ENCODE measurements around the gene CFAP299.
"Not testable (repeated sequence)": the region's sequence is repeated elsewhere in the genome, so short reads cannot be mapped to it uniquely, and the experiment has no call there.

The CFAP299 gene

DNA sequence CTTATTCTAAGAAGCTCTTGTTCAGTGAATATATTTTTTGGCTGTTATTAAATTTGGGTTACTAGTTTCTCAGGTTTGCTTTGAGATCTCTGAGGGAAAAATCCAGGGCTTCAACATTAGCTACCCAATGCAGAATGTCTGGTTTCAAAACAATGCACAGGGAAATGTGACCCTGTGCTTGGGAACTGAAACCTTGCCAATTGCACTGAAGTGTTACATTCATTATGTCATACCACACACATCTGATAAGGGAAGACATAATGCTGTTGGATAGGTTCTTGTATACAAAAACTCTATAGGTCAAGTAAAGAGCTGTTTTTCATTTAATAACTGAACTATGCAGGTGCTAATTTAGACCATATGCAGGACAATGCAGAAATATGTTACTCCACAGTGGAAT lies 349.7 kb downstream of the CFAP299 start:
- no peaks in the 10 kb centered on the region for H3K9me2 ChIP-seq (replicated peaks; ENCODE audit: low read depth, low read length)
- no peaks in the 10 kb centered on the region for H3K9me3 ChIP-seq (ENCODE audit: insufficient read depth, low read depth, low read length)
- no peak overlapping the region for H3K9ac ChIP-seq (ENCODE audit: low read depth, low read length, poor library complexity, severe bottlenecking)
- H3K79me2 ChIP-seq (ENCODE audit: insufficient read depth, low read length): no peaks in the 10 kb centered on the region
- no peak overlapping the region for H2AFZ ChIP-seq (ENCODE audit: low read length)
- H3K27me3 ChIP-seq (ENCODE audit: insufficient read depth, low read length, poor library complexity, severe bottlenecking): no peaks in the 10 kb centered on the region
- H4K20me1 ChIP-seq (ENCODE audit: insufficient read depth, low read length, poor library complexity, severe bottlenecking): no peaks in the 10 kb centered on the region
- no peak overlapping the region for H3K4me3 ChIP-seq (ENCODE audit: low read length, poor library complexity, severe bottlenecking)
- H3F3A ChIP-seq (ENCODE audit: low read depth): no peaks in the 10 kb centered on the region
- no peak overlapping the region for H3K4me2 ChIP-seq (ENCODE audit: low read depth, low read length, poor library complexity, severe bottlenecking)
- H3K4me1 ChIP-seq (ENCODE audit: insufficient read depth, low read length, poor library complexity, severe bottlenecking): no peaks in the 10 kb centered on the region
- no peaks in the 10 kb centered on the region for H3K36me3 ChIP-seq (ENCODE audit: insufficient read depth, low read length)
- no peak for TF ChIP-seq CTCF (conservative IDR thresholded peaks at IDR 0.05; ENCODE audit: low read length)
- no peak for TF ChIP-seq EZH2phosphoT487 (IDR thresholded peaks at IDR 0.05; ENCODE audit: borderline replicate concordance)

DNA sequence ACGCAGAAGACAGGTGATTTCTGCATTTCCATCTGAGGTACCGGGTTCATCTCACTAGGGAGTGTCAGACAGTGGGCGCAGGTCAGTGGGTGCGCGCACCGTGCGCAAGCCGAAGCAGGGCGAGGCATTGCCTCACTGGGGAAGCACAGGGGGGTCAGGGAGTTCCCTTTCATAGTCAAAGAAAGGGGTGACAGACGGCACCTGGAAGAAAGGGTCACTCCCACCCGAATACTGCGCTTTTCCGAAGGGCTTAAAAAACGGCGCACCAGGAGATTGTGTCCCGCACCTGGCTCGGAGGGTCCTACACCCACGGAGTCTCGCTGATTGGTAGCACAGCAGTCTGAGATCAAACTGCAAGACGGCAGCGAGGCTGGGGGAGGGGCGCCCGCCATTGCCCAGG lies 352.2 kb downstream of the CFAP299 start:
- H3K79me2 ChIP-seq (ENCODE audit: insufficient read depth, low read length); H3K27me3 ChIP-seq (ENCODE audit: insufficient read depth, low read length, poor library complexity, severe bottlenecking); H3K9me2 ChIP-seq (replicated peaks; ENCODE audit: low read depth, low read length); H2AFZ ChIP-seq (ENCODE audit: low read length); H3K4me2 ChIP-seq (ENCODE audit: low read depth, low read length, poor library complexity, severe bottlenecking); H4K20me1 ChIP-seq (ENCODE audit: insufficient read depth, low read length, poor library complexity, severe bottlenecking); H3K9me3 ChIP-seq (ENCODE audit: insufficient read depth, low read depth, low read length); H3K4me1 ChIP-seq (ENCODE audit: insufficient read depth, low read length, poor library complexity, severe bottlenecking); H3K4me3 ChIP-seq (ENCODE audit: low read length, poor library complexity, severe bottlenecking); H3K36me3 ChIP-seq (ENCODE audit: insufficient read depth, low read length); H3K9ac ChIP-seq (ENCODE audit: low read depth, low read length, poor library complexity, severe bottlenecking); H3F3A ChIP-seq (ENCODE audit: low read depth): not testable (repeated sequence)

DNA sequence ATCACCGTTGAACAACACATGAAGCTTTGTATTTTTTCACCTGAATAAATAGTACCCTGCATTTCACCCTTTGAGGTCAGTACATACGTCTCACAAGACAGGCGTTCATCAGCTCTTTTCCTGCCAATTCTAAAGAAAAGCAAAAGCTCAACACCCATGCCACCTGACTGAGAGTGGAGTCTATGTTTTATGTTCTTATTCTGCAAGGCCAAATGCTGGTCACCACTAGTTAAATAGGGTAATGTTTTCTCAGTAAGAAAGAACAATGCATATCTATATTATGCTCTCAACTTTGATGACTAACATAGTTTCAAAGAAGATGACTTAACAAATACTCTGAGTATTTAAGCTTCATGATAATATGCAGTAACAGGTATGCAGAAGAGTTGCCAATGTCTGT lies 358.6 kb downstream of the CFAP299 start:
- no peaks in the 10 kb centered on the region for H3K4me1 ChIP-seq (ENCODE audit: insufficient read depth, low read length, poor library complexity, severe bottlenecking)
- H3K4me2 ChIP-seq (ENCODE audit: low read depth, low read length, poor library complexity, severe bottlenecking): no peak overlapping the region
- H3K9ac ChIP-seq (ENCODE audit: low read depth, low read length, poor library complexity, severe bottlenecking): no peak overlapping the region
- no peaks in the 10 kb centered on the region for H3F3A ChIP-seq (ENCODE audit: low read depth)
- no peaks in the 10 kb centered on the region for H4K20me1 ChIP-seq (ENCODE audit: insufficient read depth, low read length, poor library complexity, severe bottlenecking)
- H3K9me3 ChIP-seq (ENCODE audit: insufficient read depth, low read depth, low read length): peaks cover 7% of the 10 kb centered on the region; the same call in 1 of the 2 replicates
- no peaks in the 10 kb centered on the region for H3K79me2 ChIP-seq (ENCODE audit: insufficient read depth, low read length)
- no peak overlapping the region for H3K4me3 ChIP-seq (ENCODE audit: low read length, poor library complexity, severe bottlenecking)
- H3K9me2 ChIP-seq (replicated peaks; ENCODE audit: low read depth, low read length): no peaks in the 10 kb centered on the region
- no peak for TF ChIP-seq CTCF (conservative IDR thresholded peaks at IDR 0.05; ENCODE audit: low read length)
- H2AFZ ChIP-seq (ENCODE audit: low read length): no peak overlapping the region
- H3K27me3 ChIP-seq (ENCODE audit: insufficient read depth, low read length, poor library complexity, severe bottlenecking): no peaks in the 10 kb centered on the region
- H3K36me3 ChIP-seq (ENCODE audit: insufficient read depth, low read length): no peaks in the 10 kb centered on the region

DNA sequence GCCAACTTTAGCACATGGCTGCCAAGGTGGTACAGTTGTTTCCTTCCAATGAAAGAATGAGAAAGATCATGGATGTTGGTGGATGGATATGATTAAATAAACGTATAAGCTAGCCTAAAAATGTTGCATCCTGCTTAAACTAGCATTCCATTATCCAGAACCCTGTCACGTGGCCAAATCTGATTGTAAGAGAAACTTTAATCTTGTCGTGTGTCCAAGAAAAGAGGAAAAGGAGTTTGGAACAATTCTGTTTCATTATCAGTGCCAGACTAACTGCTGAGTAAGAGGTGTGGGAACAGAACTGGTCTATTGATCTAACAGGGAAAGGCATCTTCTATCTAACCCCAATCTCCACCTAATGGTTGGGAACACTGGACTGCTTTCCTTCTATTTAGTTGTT lies 369.8 kb downstream of the CFAP299 start:
- H3K27me3 ChIP-seq (ENCODE audit: insufficient read depth, low read length, poor library complexity, severe bottlenecking): no peaks in the 10 kb centered on the region
- H2AFZ ChIP-seq (ENCODE audit: low read length): no peak overlapping the region
- H4K20me1 ChIP-seq (ENCODE audit: insufficient read depth, low read length, poor library complexity, severe bottlenecking): no peaks in the 10 kb centered on the region
- H3K4me3 ChIP-seq (ENCODE audit: low read length, poor library complexity, severe bottlenecking): no peak overlapping the region
- H3K9ac ChIP-seq (ENCODE audit: low read depth, low read length, poor library complexity, severe bottlenecking): no peak overlapping the region
- H3K9me3 ChIP-seq (ENCODE audit: insufficient read depth, low read depth, low read length): no peaks in the 10 kb centered on the region
- no peaks in the 10 kb centered on the region for H3F3A ChIP-seq (ENCODE audit: low read depth)
- no peaks in the 10 kb centered on the region for H3K36me3 ChIP-seq (ENCODE audit: insufficient read depth, low read length)
- no peak overlapping the region for H3K4me2 ChIP-seq (ENCODE audit: low read depth, low read length, poor library complexity, severe bottlenecking)
- H3K79me2 ChIP-seq (ENCODE audit: insufficient read depth, low read length): no peaks in the 10 kb centered on the region
- H3K4me1 ChIP-seq (ENCODE audit: insufficient read depth, low read length, poor library complexity, severe bottlenecking): peaks cover 6% of the 10 kb centered on the region
- H3K9me2 ChIP-seq (replicated peaks; ENCODE audit: low read depth, low read length): no peaks in the 10 kb centered on the region
- TF ChIP-seq EZH2phosphoT487 (IDR thresholded peaks at IDR 0.05; ENCODE audit: borderline replicate concordance) (no peak), CTCF (conservative IDR thresholded peaks at IDR 0.05; ENCODE audit: low read length) (no peak)

Measured in Loucy (cell line).